H1 (cell line): Measurements from ENCODE around the gene LNPK. TPM values are rescaled to one million over a fixed set of nuclear protein-coding genes. Genes with fewer than 3 reads are reported as not detected.

Experiments used
- CTCF ChIA-PET: fragments of 300-600 bp; sonication (Branson Sonifier 250); formaldehyde crosslinking; loops from one replicate; lab custom pipeline; 2021; ENCODE audit not compliant: partially characterized antibody; lab: Charles Lee
- POLR2A ChIA-PET: fragments of 300-600 bp; sonication (Branson Sonifier 250); formaldehyde crosslinking; loops from one replicate; lab custom pipeline; 2021; ENCODE audit warnings: inconsistent platforms; ENCODE audit not compliant: partially characterized antibody; lab: Charles Lee
- DNase-seq, 2 experiments: peaks; one replicate each; pipeline versions ENCODE4 v3.0.0 to v3.0.0-alpha.2; 2010 to 2022; ENCODE audit warnings: low spot score in 2 of 2, low read depth in 1 of 2, mixed read lengths in 1 of 2
- FAIRE-seq: peaks from 2 replicates; lab custom pipeline; 2011; peaks lifted over from hg19 to GRCh38; lab: Jason Lieb, UNC
- H2AFZ ChIP-seq: 2 replicates; pipeline ENCODE4 v1.8.1; 2012; ENCODE audit warnings: low read length, inconsistent platforms
- H2AK5ac ChIP-seq: 2 replicates; pipeline ENCODE4 v1.6.1; 2013; ENCODE audit warnings: low read depth, low read length
- H2BK120ac ChIP-seq: replicated peaks from 2 replicates; pipeline ENCODE3; 2013; ENCODE audit warnings: low read depth, low read length, inconsistent platforms
- H2BK12ac ChIP-seq: 2 replicates; pipeline ENCODE4 v1.6.1; 2013; ENCODE audit warnings: low read depth, low read length
- H2BK15ac ChIP-seq: 2 replicates; pipeline ENCODE4 v1.6.1; 2013; ENCODE audit warnings: low read length
- H2BK20ac ChIP-seq: 2 replicates; pipeline ENCODE4 v1.6.1; 2013; ENCODE audit warnings: low read length
- H2BK5ac ChIP-seq: 2 replicates; pipeline ENCODE4 v1.6.1; 2013; ENCODE audit warnings: low read depth, low read length
- H3K14ac ChIP-seq: 2 replicates; pipeline ENCODE4 v1.6.1; 2013; ENCODE audit warnings: inconsistent platforms; ENCODE audit not compliant: insufficient read length
- H3K18ac ChIP-seq: 2 replicates; pipeline ENCODE4 v1.6.1; 2013; ENCODE audit warnings: low read length; ENCODE audit errors: extremely low read depth
- H3K23ac ChIP-seq: 2 replicates; pipeline ENCODE4 v1.6.1; 2013; ENCODE audit warnings: inconsistent platforms; ENCODE audit not compliant: insufficient read length
- H3K23me2 ChIP-seq: 2 replicates; pipeline ENCODE4 v1.6.1; 2013; ENCODE audit warnings: low read depth, low read length
- H3K27ac ChIP-seq: 2 replicates; pipeline ENCODE4 v1.6.1; 2011; ENCODE audit warnings: low read depth, low read length, inconsistent platforms
- H3K27me3 ChIP-seq, 4 experiments: replicated peaks in 1 of 4; 1 replicate in 1 of 4; 2 replicates in 3 of 4; pipeline versions ENCODE4 v1.6.1 to v1.8.1; 2011 to 2013; ENCODE audit warnings: low read length in 3 of 4, mild to moderate bottlenecking in 3 of 4, inconsistent platforms in 2 of 4, mixed read lengths in 2 of 4, moderate library complexity in 1 of 4; ENCODE audit not compliant: control insufficient read depth in 3 of 4, insufficient read depth in 3 of 4; ENCODE audit errors: extremely low read depth in 1 of 4
- H3K36me3 ChIP-seq, 4 experiments: 2 replicates each; pipeline versions ENCODE4 v1.6.1 to v1.8.1; 2011 to 2013; ENCODE audit warnings: mild to moderate bottlenecking in 4 of 4, low read length in 3 of 4, moderate library complexity in 2 of 4, control low read depth in 1 of 4, inconsistent platforms in 1 of 4; ENCODE audit not compliant: insufficient read depth in 4 of 4, control insufficient read depth in 2 of 4
- H3K4ac ChIP-seq: replicated peaks from 2 replicates; pipeline ENCODE3; 2013; ENCODE audit warnings: low read length, low read depth, mixed read lengths, inconsistent platforms; ENCODE audit not compliant: insufficient read length
- H3K4me1 ChIP-seq, 4 experiments: replicated peaks in 1 of 4; 1 replicate in 1 of 4; 2 replicates in 3 of 4; pipeline versions ENCODE4 v1.6.1 to v1.8.1; 2011 to 2013; ENCODE audit warnings: low read length in 3 of 4, inconsistent platforms in 2 of 4, mixed read lengths in 1 of 4; ENCODE audit not compliant: insufficient read depth in 4 of 4, control insufficient read depth in 3 of 4
- H3K4me2 ChIP-seq, 2 experiments: 2 replicates each; pipeline versions ENCODE4 v1.6.1 to v1.8.1; 2011 to 2013; ENCODE audit warnings: low read depth in 2 of 2, low read length in 2 of 2, control low read depth in 1 of 2, inconsistent platforms in 1 of 2, mild to moderate bottlenecking in 1 of 2; ENCODE audit not compliant: insufficient read depth in 1 of 2
- H3K4me3 ChIP-seq, 4 experiments: fragments of 200-600, 300-600 bp in 1 of 4; sonication (generic), shearing (Covaris generic), sonication (Bioruptor Twin) in 1 of 4; 2 replicates each; pipeline versions ENCODE4 v1.5.1 to v1.8.1; 2011 to 2016; ENCODE audit warnings: low read length in 4 of 4, low read depth in 3 of 4, control low read depth in 2 of 4, inconsistent platforms in 2 of 4, mild to moderate bottlenecking in 2 of 4, mixed read lengths in 1 of 4, moderate library complexity in 1 of 4; ENCODE audit not compliant: insufficient read depth in 2 of 4; ENCODE audit errors: extremely low read depth in 1 of 4
- H3K56ac ChIP-seq: replicated peaks from 2 replicates; pipeline ENCODE3; 2013; ENCODE audit warnings: low read depth, mild to moderate bottlenecking, mixed read lengths, low read length, inconsistent platforms; ENCODE audit not compliant: insufficient read length
- H3K79me1 ChIP-seq: 2 replicates; pipeline ENCODE4 v1.6.1; 2013; ENCODE audit warnings: low read depth, low read length, control low read depth
- H3K79me2 ChIP-seq, 2 experiments: 2 replicates each; pipeline versions ENCODE4 v1.6.1 to v1.8.1; 2012 to 2013; ENCODE audit warnings: low read length in 2 of 2, mild to moderate bottlenecking in 2 of 2, inconsistent platforms in 1 of 2; ENCODE audit not compliant: insufficient read depth in 2 of 2, control insufficient read depth in 1 of 2
- H3K9ac ChIP-seq, 4 experiments: replicated peaks in 1 of 4; 1 replicate in 1 of 4; 2 replicates in 3 of 4; pipeline versions ENCODE4 v1.6.1 to v1.8.1; 2011 to 2013; ENCODE audit warnings: low read depth in 3 of 4, low read length in 3 of 4, control low read depth in 2 of 4, mild to moderate bottlenecking in 2 of 4, moderate library complexity in 2 of 4, inconsistent platforms in 1 of 4; ENCODE audit errors: extremely low read depth in 1 of 4
- H3K9me3 ChIP-seq, 2 experiments: 2 replicates each; pipeline versions ENCODE4 v1.6.1 to v1.8.1; 2012 to 2013; ENCODE audit warnings: mild to moderate bottlenecking in 2 of 2, moderate library complexity in 2 of 2, control low read depth in 1 of 2, inconsistent platforms in 1 of 2, low read depth in 1 of 2, low read length in 1 of 2, mixed read lengths in 1 of 2; ENCODE audit not compliant: insufficient read depth in 2 of 2
- H4K20me1 ChIP-seq, 2 experiments: replicated peaks in 1 of 2; 2 replicates each; pipeline versions ENCODE3 to v1.8.1; 2011 to 2013; ENCODE audit warnings: inconsistent platforms in 2 of 2, low read length in 2 of 2, mild to moderate bottlenecking in 1 of 2; ENCODE audit not compliant: insufficient read depth in 2 of 2, control insufficient read depth in 1 of 2
- H4K5ac ChIP-seq: 2 replicates; pipeline ENCODE4 v1.6.1; 2013; ENCODE audit warnings: low read length, low read depth, mixed read lengths, inconsistent platforms; ENCODE audit not compliant: insufficient read length
- H4K8ac ChIP-seq: 2 replicates; pipeline ENCODE4 v1.8.0; 2013; ENCODE audit warnings: mild to moderate bottlenecking, moderate library complexity, low read length, inconsistent platforms; ENCODE audit not compliant: insufficient read depth; ENCODE audit errors: extremely low read depth
- H4K91ac ChIP-seq: replicated peaks from 2 replicates; pipeline ENCODE3; 2013; ENCODE audit warnings: low read length, mixed read lengths, inconsistent platforms; ENCODE audit not compliant: insufficient read length
- CBX8 ChIP-seq: fragments of 300-800, 300-1000 bp; sonication (generic); IDR thresholded peaks from 2 replicates; pipeline ENCODE4 v1.7.1; 2016; ENCODE audit warnings: low read depth, low read length, borderline replicate concordance
- CREB1 ChIP-seq: IDR thresholded peaks from 2 replicates; pipeline ENCODE4 v1.6.1; 2012; ENCODE audit warnings: inconsistent platforms
- EGR1 ChIP-seq: IDR thresholded peaks from 2 replicates; pipeline ENCODE4 v1.6.1; 2011; ENCODE audit warnings: low read depth, low read length, borderline replicate concordance
- HDAC2 ChIP-seq, 2 experiments: fragments of 300-600 bp in 1 of 2; sonication (generic) in 1 of 2; IDR thresholded peaks; 2 replicates each; pipeline ENCODE4 v1.6.1; 2011 to 2012; ENCODE audit warnings: low read depth in 2 of 2, low read length in 2 of 2, mild to moderate bottlenecking in 2 of 2, moderate library complexity in 2 of 2, borderline replicate concordance in 1 of 2, inconsistent platforms in 1 of 2
- JUN ChIP-seq: IDR thresholded peaks from 2 replicates; pipeline ENCODE4 v1.6.1; 2011; ENCODE audit warnings: low read depth, mild to moderate bottlenecking, improper control_type of control experiment, low read length
- NANOG ChIP-seq: IDR thresholded peaks from 2 replicates; pipeline ENCODE4 v1.6.1; 2011; ENCODE audit warnings: low read length, low read depth, mild to moderate bottlenecking, inconsistent platforms; ENCODE audit not compliant: insufficient read depth, poor library complexity, severe bottlenecking
- RBBP5 ChIP-seq: IDR thresholded peaks from 2 replicates; pipeline ENCODE4 v1.7.1; 2012; ENCODE audit warnings: low read depth, mild to moderate bottlenecking, inconsistent platforms, low read length, moderate library complexity, borderline replicate concordance
- SRF ChIP-seq: IDR thresholded peaks from 2 replicates; pipeline ENCODE4 v1.6.1; 2011; ENCODE audit warnings: mild to moderate bottlenecking, low read depth, low read length, moderate library complexity
- TAF1 ChIP-seq: IDR thresholded peaks from 2 replicates; pipeline ENCODE4 v1.6.1; 2011; ENCODE audit warnings: mild to moderate bottlenecking, low read depth, low read length
- TCF12 ChIP-seq: IDR thresholded peaks from 2 replicates; pipeline ENCODE4 v1.6.1; 2011; ENCODE audit warnings: low read depth, mild to moderate bottlenecking, low read length
- YY1 ChIP-seq: IDR thresholded peaks from 2 replicates; pipeline ENCODE4 v1.6.1; 2011; ENCODE audit warnings: low read depth, mild to moderate bottlenecking, low read length
- WGBS, 2 experiments: shearing (Covaris generic) in 1 of 2; methylation state at CpG; one replicate each; pipeline versions ENCODE4 v1.1.6 to v1.1.7; 2013 to 2015; ENCODE audit warnings: low lambda C conversion rate in 2 of 2, mixed read lengths in 2 of 2, inconsistent platforms in 1 of 2, low coverage in 1 of 2, missing lambda C conversion rate in 1 of 2; ENCODE audit not compliant: insufficient replicate concordance in 2 of 2, insufficient coverage in 1 of 2, insufficient read length in 1 of 2; ENCODE audit errors: extremely low coverage in 1 of 2, missing lambda C conversion rate in 1 of 2; 5-methylcytosine and 5-hydroxymethylcytosine counted together
- polyA plus RNA-seq, 7 experiments: library from polyadenylated mRNA; depleted of rRNA in 3 of 7; stranded (reverse) in 5 of 7; unstranded in 2 of 7; fragments of >200 nt in 5 of 7; fragments of 200-250 nt in 2 of 7; gene quantifications; 1 replicate in 5 of 7; 2 replicates in 1 of 7; 4 replicates in 1 of 7; pipeline versions ENCODE4 v1.2.1 to v1.2.3, GENCODE V29; 2011 to 2013; ENCODE audit warnings: missing spikeins in 2 of 7, mixed read lengths in 2 of 7
- total RNA-seq: library from RNA; stranded (reverse); fragmentation: NEBNext Ultra II Directional; extraction: Animal tissue kit (Norgen Biotek cat#: 25700); gene quantifications from 2 replicates; pipeline ENCODE4 v1.2.1, GENCODE V29; 2021
- TF ChIP-seq, protein P1 (sequence below): IDR thresholded peaks from 2 replicates; pipeline ENCODE4 v1.6.1; 2011; ENCODE audit warnings: low read depth, mild to moderate bottlenecking, low read length; ENCODE audit not compliant: insufficient read depth
- TF ChIP-seq, protein P2 (sequence below): IDR thresholded peaks from 2 replicates; pipeline ENCODE4 v1.6.1; 2012; ENCODE audit warnings: low read length, inconsistent platforms

The LNPK gene
- total and polyA plus RNA-seq, 2 of the 8 experiments (the other 6 are each of a cell fraction or from before 2014, with no cell fraction given) = 3.1 to 10.3 TPM

DNA sequence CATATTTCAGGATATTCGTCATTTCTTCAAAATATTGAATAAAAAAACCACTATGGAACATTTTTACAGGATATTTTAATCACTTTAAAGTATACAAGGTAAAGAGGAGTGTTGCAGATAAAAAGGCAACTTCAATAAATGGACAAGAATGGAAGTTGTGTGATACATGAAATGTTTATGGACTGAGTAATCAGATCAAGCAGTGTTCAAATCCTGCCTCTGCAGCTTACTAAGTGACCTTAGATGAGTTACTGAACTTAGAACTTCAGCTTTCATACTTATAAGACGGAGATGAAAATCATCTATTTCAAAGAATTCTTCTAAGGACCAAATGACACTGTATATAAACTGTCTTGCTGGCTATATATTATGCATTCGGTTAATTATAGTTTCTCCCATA is 87.2 kb downstream of the LNPK start:
- Histone ChIP-seq H3K4me2 (no peak overlapping the region), H3K4me1 (no peaks in the 10 kb centered on the region), H3K4me3 (no peak overlapping the region), H3K18ac (no peak overlapping the region), H3K14ac (no peak overlapping the region), H3K27me3 (no peaks in the 10 kb centered on the region), H3K23ac (no peak overlapping the region), H4K91ac (no peak overlapping the region), H3K79me1 (no peaks in the 10 kb centered on the region), H3K56ac (no peak overlapping the region), H2BK15ac (no peak overlapping the region), H2BK5ac (no peak overlapping the region), H3K23me2 (no peaks in the 10 kb centered on the region), H2BK12ac (no peak overlapping the region), H2AFZ (no peak overlapping the region), H3K9ac (no peak overlapping the region), H3K79me2 (no peaks in the 10 kb centered on the region), H2AK5ac (no peak overlapping the region), H3K4ac (no peak overlapping the region), H2BK20ac (no peak overlapping the region), H3K36me3 (no peaks in the 10 kb centered on the region), H4K8ac (no peak overlapping the region), H3K9me3 (no peaks in the 10 kb centered on the region), H4K5ac (no peak overlapping the region), H4K20me1 (no peaks in the 10 kb centered on the region), H2BK120ac (no peak overlapping the region), H3K27ac (no peak overlapping the region)
- CTCF ChIA-PET = interaction anchor here (0.7 to 1.2 kb wide), 3 partner anchors 142 to 417 kb away, joined by 3 read pairs; no protein-coding TSS in a partner anchor
- POLR2A ChIA-PET = no interaction called here
- FAIRE-seq (no peak), DNase-seq (no peak)
- 85% methylated on average over 3 of the region's 3 CpGs; no CpG with 5 or more reads in 1 of the 2 experiments for WGBS, 2 experiments
- TF ChIP-seq, protein P1, sequence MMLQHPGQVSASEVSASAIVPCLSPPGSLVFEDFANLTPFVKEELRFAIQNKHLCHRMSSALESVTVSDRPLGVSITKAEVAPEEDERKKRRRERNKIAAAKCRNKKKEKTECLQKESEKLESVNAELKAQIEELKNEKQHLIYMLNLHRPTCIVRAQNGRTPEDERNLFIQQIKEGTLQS = no peak
- TF ChIP-seq HDAC2 (IDR thresholded peaks at IDR 0.05; ENCODE audit: borderline replicate concordance in 1 of 2, low read depth in 2 of 2, low read length in 2 of 2) = no peak
- no peak for TF ChIP-seq NANOG
- no peak for TF ChIP-seq CBX8
- TF ChIP-seq TCF12 = no peak
- TF ChIP-seq, protein P2, sequence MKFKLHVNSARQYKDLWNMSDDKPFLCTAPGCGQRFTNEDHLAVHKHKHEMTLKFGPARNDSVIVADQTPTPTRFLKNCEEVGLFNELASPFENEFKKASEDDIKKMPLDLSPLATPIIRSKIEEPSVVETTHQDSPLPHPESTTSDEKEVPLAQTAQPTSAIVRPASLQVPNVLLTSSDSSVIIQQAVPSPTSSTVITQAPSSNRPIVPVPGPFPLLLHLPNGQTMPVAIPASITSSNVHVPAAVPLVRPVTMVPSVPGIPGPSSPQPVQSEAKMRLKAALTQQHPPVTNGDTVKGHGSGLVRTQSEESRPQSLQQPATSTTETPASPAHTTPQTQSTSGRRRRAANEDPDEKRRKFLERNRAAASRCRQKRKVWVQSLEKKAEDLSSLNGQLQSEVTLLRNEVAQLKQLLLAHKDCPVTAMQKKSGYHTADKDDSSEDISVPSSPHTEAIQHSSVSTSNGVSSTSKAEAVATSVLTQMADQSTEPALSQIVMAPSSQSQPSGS = no peak
- TF ChIP-seq RBBP5 = no peak
- TF ChIP-seq SRF = no peak
- TF ChIP-seq JUN = no peak
- TF ChIP-seq TAF1 = no peak
- no peak for TF ChIP-seq EGR1
- TF ChIP-seq YY1 = no peak
- no peak for TF ChIP-seq CREB1
